Ishikawa (cell line): Measurements from ENCODE around the gene OXLD1.

Experiments used
- CEBPB ChIP-seq: IDR thresholded peaks from 2 replicates; pipeline ENCODE4 v1.6.1; 2012
- CREB1 ChIP-seq: IDR thresholded peaks from 2 replicates; pipeline ENCODE4 v1.6.1; 2012; ENCODE audit warnings: low read depth
- EGR1 ChIP-seq: IDR thresholded peaks from 2 replicates; pipeline ENCODE4 v1.6.1; 2012
- EP300 ChIP-seq: IDR thresholded peaks from 2 replicates; pipeline ENCODE4 v1.6.1; 2012; ENCODE audit warnings: borderline replicate concordance
- FOXM1 ChIP-seq: IDR thresholded peaks from 2 replicates; pipeline ENCODE4 v1.6.1; 2012; ENCODE audit warnings: low read depth, borderline replicate concordance
- NFIC ChIP-seq: IDR thresholded peaks from 2 replicates; pipeline ENCODE4 v1.6.1; 2012
- RAD21 ChIP-seq: IDR thresholded peaks from 2 replicates; pipeline ENCODE4 v1.6.1; 2012; ENCODE audit warnings: low read depth
- REST ChIP-seq: IDR thresholded peaks from 2 replicates; pipeline ENCODE4 v1.6.1; 2012; ENCODE audit warnings: low read depth, mild to moderate bottlenecking
- TAF1 ChIP-seq: IDR thresholded peaks from 2 replicates; pipeline ENCODE4 v1.6.1; 2012; ENCODE audit warnings: low read depth, mild to moderate bottlenecking
- TCF12 ChIP-seq: IDR thresholded peaks from 2 replicates; pipeline ENCODE4 v1.6.1; 2012; ENCODE audit warnings: low read depth
- TEAD4 ChIP-seq: IDR thresholded peaks from 2 replicates; pipeline ENCODE4 v1.6.1; 2012
- YY1 ChIP-seq: IDR thresholded peaks from 2 replicates; pipeline ENCODE4 v1.6.1; 2012; ENCODE audit warnings: low read depth
- ZBTB7A ChIP-seq: IDR thresholded peaks from 2 replicates; pipeline ENCODE4 v1.6.1; 2012; ENCODE audit warnings: low read depth
- TF ChIP-seq, protein P1 (sequence below): IDR thresholded peaks from 2 replicates; pipeline ENCODE4 v1.6.1; 2012
- TF ChIP-seq, protein P2 (sequence below): IDR thresholded peaks from 2 replicates; pipeline ENCODE4 v1.6.1; 2012

Gene OXLD1

DNA sequence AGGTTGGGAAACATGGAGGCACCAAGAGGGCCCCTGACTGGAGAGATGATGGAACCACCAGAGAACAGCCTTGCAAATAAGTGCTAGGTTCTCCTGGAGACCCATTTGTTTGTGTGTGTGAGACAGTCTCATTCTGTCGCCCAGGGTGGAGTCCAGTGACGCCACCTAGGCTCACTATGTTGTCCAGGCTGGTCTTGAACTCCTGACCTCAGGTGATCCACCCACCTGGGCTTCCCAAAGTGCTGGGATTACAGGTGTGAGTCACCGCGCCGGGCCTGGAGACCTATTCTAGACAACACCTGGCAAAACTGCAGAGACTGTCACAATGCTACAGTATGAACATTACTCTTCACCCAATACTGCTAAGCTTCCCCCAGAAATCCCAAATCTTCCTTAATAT is 31.0 kb downstream of the OXLD1 start:
- TF ChIP-seq CEBPB (no peak), RAD21 (no peak), EP300 (no peak), EGR1 (no peak), REST (no peak), FOXM1 (no peak), CREB1 (no peak), ZBTB7A (no peak), TCF12 (no peak), YY1 (no peak), TAF1 (no peak)
- TF ChIP-seq, protein P1, sequence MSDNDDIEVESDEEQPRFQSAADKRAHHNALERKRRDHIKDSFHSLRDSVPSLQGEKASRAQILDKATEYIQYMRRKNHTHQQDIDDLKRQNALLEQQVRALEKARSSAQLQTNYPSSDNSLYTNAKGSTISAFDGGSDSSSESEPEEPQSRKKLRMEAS, result no peak
- TF ChIP-seq, protein P2, sequence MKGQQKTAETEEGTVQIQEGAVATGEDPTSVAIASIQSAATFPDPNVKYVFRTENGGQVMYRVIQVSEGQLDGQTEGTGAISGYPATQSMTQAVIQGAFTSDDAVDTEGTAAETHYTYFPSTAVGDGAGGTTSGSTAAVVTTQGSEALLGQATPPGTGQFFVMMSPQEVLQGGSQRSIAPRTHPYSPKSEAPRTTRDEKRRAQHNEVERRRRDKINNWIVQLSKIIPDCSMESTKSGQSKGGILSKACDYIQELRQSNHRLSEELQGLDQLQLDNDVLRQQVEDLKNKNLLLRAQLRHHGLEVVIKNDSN, result no peak

- TF ChIP-seq, protein P1, result no peak
- no peak for TF ChIP-seq FOXM1
Measured at GRCh38 chr17:81631482-81631881, 34.9 kb downstream of the OXLD1 start.

GRCh38 chr17:81630274-81630673 is 36.1 kb downstream of the OXLD1 start:
- no peak for TF ChIP-seq CREB1
- no peak for TF ChIP-seq FOXM1
- TF ChIP-seq CEBPB, result no peak

- TF ChIP-seq YY1, result no peak
- TF ChIP-seq RAD21, result no peak
- no peak for TF ChIP-seq CEBPB
- TF ChIP-seq NFIC, result no peak
- no peak for TF ChIP-seq TAF1
- TF ChIP-seq TCF12, result no peak
- TF ChIP-seq, protein P1, result no peak
- no peak for TF ChIP-seq REST
- no peak for TF ChIP-seq EGR1
- TF ChIP-seq, protein P2, result no peak
- TF ChIP-seq CREB1, result no peak
- TF ChIP-seq TEAD4, result no peak
- no peak for TF ChIP-seq EP300
- no peak for TF ChIP-seq FOXM1
- TF ChIP-seq ZBTB7A, result no peak
Measured at GRCh38 chr17:81621494-81622130, 44.8 kb downstream of the OXLD1 start.

DNA sequence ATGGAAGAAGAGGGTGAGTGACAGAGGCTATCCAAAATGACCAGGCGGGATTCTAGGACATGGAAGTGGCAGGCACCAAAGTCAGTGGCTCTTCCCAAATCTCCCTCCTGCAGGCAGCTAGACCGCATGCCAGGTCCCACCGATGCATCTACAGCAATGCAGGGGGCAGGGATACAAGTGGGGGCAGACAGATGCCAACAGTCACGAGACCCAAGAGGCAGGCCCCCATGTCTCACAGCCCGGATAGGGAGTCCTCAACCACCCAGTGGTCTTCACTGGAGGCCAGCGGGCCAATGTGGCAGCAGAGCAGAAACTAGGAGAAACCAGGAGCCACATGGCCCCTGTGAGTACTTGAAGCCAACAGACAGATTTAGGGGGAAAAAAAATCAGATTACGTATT is 49.5 kb downstream of the OXLD1 start:
- TF ChIP-seq, protein P1, result no peak
- TF ChIP-seq RAD21, result no peak
- TF ChIP-seq EP300, result no peak
- no peak for TF ChIP-seq FOXM1
- no peak for TF ChIP-seq TAF1
- no peak for TF ChIP-seq REST
- no peak for TF ChIP-seq EGR1
- no peak for TF ChIP-seq NFIC
- no peak for TF ChIP-seq TEAD4
- TF ChIP-seq ZBTB7A, result no peak
- TF ChIP-seq, protein P2, result no peak
- no peak for TF ChIP-seq TCF12
- no peak for TF ChIP-seq CREB1
- TF ChIP-seq CEBPB, result no peak
